GM10248 (cell line): ENCODE measurements around the gene SCGB1A1.

Source experiments
- CTCF ChIA-PET: fragments of 300-600 bp; sonication (Branson Sonifier 250); formaldehyde crosslinking; extraction: SDS; loops from one replicate; lab custom pipeline; 2021; ENCODE audit warnings: antibody characterized with exemption; lab: Yijun Ruan, JAX
- POLR2A ChIA-PET: fragments of 350-650 bp; sonication (Branson Sonifier 250); formaldehyde crosslinking; extraction: SDS; loops from one replicate; lab custom pipeline; 2020; ENCODE audit warnings: antibody characterized with exemption; lab: Yijun Ruan, JAX
- DNase-seq: peaks from one replicate; pipeline ENCODE4 v3.0.0; 2012; ENCODE audit errors: extremely low spot score
- CTCF ChIP-seq: IDR thresholded peaks from 2 replicates; pipeline ENCODE4 v1.5.1; 2012; ENCODE audit warnings: mild to moderate bottlenecking, low read depth; ENCODE audit errors: extremely low read depth, missing control alignments, control extremely low read depth

Gene SCGB1A1

GRCh38 chr11:62433141-62433903, 14.5 kb downstream of the SCGB1A1 start:
- no peak for DNase-seq
- POLR2A ChIA-PET: no interaction called here
- CTCF ChIA-PET: interaction anchor here (1.1 to 2.5 kb wide), 3 partner anchors 9 to 127 kb away, joined by 3 to 15 read pairs (median 3); no protein-coding TSS in a partner anchor
- no peak for TF ChIP-seq CTCF

- ChIA-PET POLR2A (no interaction called here), CTCF (interaction anchor here (1.1 to 2.5 kb wide), 3 partner anchors 9 to 126 kb away, joined by 3 to 15 read pairs (median 3); no protein-coding TSS in a partner anchor)
- no peak for TF ChIP-seq CTCF
- no peak for DNase-seq
Observed at GRCh38 chr11:62433904-62434276, 15.1 kb downstream of the SCGB1A1 start.

GRCh38 chr11:62435846-62436660, 17.2 kb downstream of the SCGB1A1 start:
- DNase-seq: no peak
- TF ChIP-seq CTCF: no peak
- CTCF ChIA-PET: interaction anchor here (1.9 kb wide), 1 partner anchor 11 kb away, joined by 12 read pairs; no protein-coding TSS in a partner anchor
- POLR2A ChIA-PET: no interaction called here

GRCh38 chr11:62437616-62438015, 18.8 kb downstream of the SCGB1A1 start:
- no peak for DNase-seq
- TF ChIP-seq CTCF: no peak
- ChIA-PET CTCF (interaction anchor here (1.9 kb wide), 1 partner anchor 13 kb away, joined by 12 read pairs; no protein-coding TSS in a partner anchor), POLR2A (no interaction called here)

- ChIA-PET POLR2A (no interaction called here), CTCF (no interaction called here)
- no peak for TF ChIP-seq CTCF
- DNase-seq: no peak
Observed at GRCh38 chr11:62438641-62439040, 19.8 kb downstream of the SCGB1A1 start.

GRCh38 chr11:62439785-62440602, 21.2 kb downstream of the SCGB1A1 start:
- no peak for DNase-seq
- ChIA-PET CTCF (interaction anchor here (1.4 kb wide), 1 partner anchor 15 kb away, joined by 4 read pairs; no protein-coding TSS in a partner anchor), POLR2A (no interaction called here)
- no peak for TF ChIP-seq CTCF
